NOMO-1 (cell line): ENCODE measurements around the gene USP17L20.
"Not testable (repeated sequence)": the region's sequence is repeated elsewhere in the genome, so short reads cannot be mapped to it uniquely, and the experiment has no call there.

Experiments
- DNase-seq, 2 experiments: peaks; one replicate each; lab custom pipeline; 2025; ENCODE audit not compliant: unreplicated experiment in 2 of 2; lab: John Stamatoyannopoulos, UW

Gene USP17L20

GRCh38 chr4:9257824-9258223 lies at the start of gene USP17L20:
Gene USP17L20, plus strand, starts transcription at chr4:9258124. Its CDS starts 0 bp downstream, at chr4:9258124.
- not testable (repeated sequence) for DNase-seq

- not testable (repeated sequence) for DNase-seq
Measured at GRCh38 chr4:9210357-9210756, 47.6 kb upstream of the USP17L20 start, which contains the start of gene USP17L10. Gene USP17L10, plus strand, starts transcription at chr4:9210657. Its CDS starts 0 bp downstream, at chr4:9210657.

- not testable (repeated sequence) for DNase-seq
Measured at GRCh38 chr4:9214701-9215100, 43.2 kb upstream of the USP17L20 start.

- DNase-seq, result not testable (repeated sequence)
Measured at GRCh38 chr4:9215105-9215504, 42.8 kb upstream of the USP17L20 start, which contains the start of gene USP17L11. Gene USP17L11, plus strand, starts transcription at chr4:9215405. Its CDS starts 0 bp downstream, at chr4:9215405.

- not testable (repeated sequence) for DNase-seq
Measured at GRCh38 chr4:9219852-9220251, 38.1 kb upstream of the USP17L20 start, which contains the start of gene USP17L12. Gene USP17L12, plus strand, starts transcription at chr4:9220152. Its CDS starts 0 bp downstream, at chr4:9220152.

GRCh38 chr4:9224596-9224995 lies 33.3 kb upstream of the USP17L20 start, which contains the start of gene USP17L13:
Gene USP17L13, plus strand, starts transcription at chr4:9224896. Its CDS starts 0 bp downstream, at chr4:9224896.
- not testable (repeated sequence) for DNase-seq

- DNase-seq, result not testable (repeated sequence)
Measured at GRCh38 chr4:9230249-9230648, 27.7 kb upstream of the USP17L20 start.

GRCh38 chr4:9234085-9234484 lies 23.8 kb upstream of the USP17L20 start, which contains the start of gene USP17L15:
Gene USP17L15, plus strand, starts transcription at chr4:9234385. Its CDS starts 0 bp downstream, at chr4:9234385.
- not testable (repeated sequence) for DNase-seq

GRCh38 chr4:9238461-9238860 lies 19.5 kb upstream of the USP17L20 start:
- not testable (repeated sequence) for DNase-seq

- not testable (repeated sequence) for DNase-seq
Measured at GRCh38 chr4:9243579-9243978, 14.3 kb upstream of the USP17L20 start, which contains the start of gene USP17L17. Gene USP17L17, plus strand, starts transcription at chr4:9243879. Its CDS starts 0 bp downstream, at chr4:9243879.

GRCh38 chr4:9247953-9248680 lies 9.8 kb upstream of the USP17L20 start, which contains the start of gene USP17L18:
Gene USP17L18, plus strand, starts transcription at chr4:9248630. Its CDS starts 0 bp downstream, at chr4:9248630.
- not testable (repeated sequence) for DNase-seq

GRCh38 chr4:9253078-9253477 lies 4.8 kb upstream of the USP17L20 start, which contains the start of gene USP17L19:
Gene USP17L19, plus strand, starts transcription at chr4:9253378. Its CDS starts 0 bp downstream, at chr4:9253378.
- not testable (repeated sequence) for DNase-seq

GRCh38 chr4:9262572-9262971 lies 4.6 kb downstream of the USP17L20 start, which contains the start of gene USP17L21:
Gene USP17L21, plus strand, starts transcription at chr4:9262872. Its CDS starts 0 bp downstream, at chr4:9262872.
- not testable (repeated sequence) for DNase-seq

GRCh38 chr4:9267319-9267718 lies 9.4 kb downstream of the USP17L20 start, which contains the start of gene USP17L22:
Gene USP17L22, plus strand, starts transcription at chr4:9267619. Its CDS starts 0 bp downstream, at chr4:9267619.
- DNase-seq, result not testable (repeated sequence)

- not testable (repeated sequence) for DNase-seq
Measured at GRCh38 chr4:9271719-9272118, 13.8 kb downstream of the USP17L20 start.
